CD4-positive, alpha-beta T cell treated with Interleukin-15 for 4 hours (primary cell): ENCODE data around the gene SNX15.

Experiments used
- DNase-seq: peaks from one replicate; pipeline ENCODE4 v3.0.0-alpha.2; 2020; ENCODE audit warnings: low spot score

SNX15 gene

GRCh38 chr11:65056999-65057398 is 29.8 kb downstream of the SNX15 start:
- DNase-seq, result no peak

GRCh38 chr11:65057526-65057925 is 30.3 kb downstream of the SNX15 start:
- DNase-seq, result no peak

GRCh38 chr11:65058012-65058411 is 30.8 kb downstream of the SNX15 start:
- DNase-seq, result no peak

GRCh38 chr11:65058419-65059054 is 31.3 kb downstream of the SNX15 start, which contains the start of gene NAALADL1:
Gene NAALADL1, minus strand, starts transcription at chr11:65058553. Its CDS starts 32 bp downstream, at chr11:65058521.
- DNase-seq, result no peak

GRCh38 chr11:65059523-65059922 is 32.3 kb downstream of the SNX15 start:
- DNase-seq, result no peak

- DNase-seq, result no peak
These were observed 33.0 kb downstream of the SNX15 start for GRCh38 chr11:65059959-65060824.

- DNase-seq, result no peak
These were observed 33.7 kb downstream of the SNX15 start for GRCh38 chr11:65060913-65061408.

- DNase-seq, result no peak
These were observed 36.3 kb downstream of the SNX15 start for GRCh38 chr11:65063532-65063931.

GRCh38 chr11:65064847-65065240 is 37.6 kb downstream of the SNX15 start:
- DNase-seq, result no peak

GRCh38 chr11:65065851-65066250 is 38.6 kb downstream of the SNX15 start:
- DNase-seq, result no peak

- no peak for DNase-seq
These were observed 39.1 kb downstream of the SNX15 start for GRCh38 chr11:65066315-65066714.

GRCh38 chr11:65066805-65067291 is 39.6 kb downstream of the SNX15 start:
- DNase-seq, result no peak

GRCh38 chr11:65067446-65067845 is 40.2 kb downstream of the SNX15 start:
- no peak for DNase-seq

- no peak for DNase-seq
These were observed 42.0 kb downstream of the SNX15 start for GRCh38 chr11:65069217-65069616.

- no peak for DNase-seq
These were observed 44.8 kb downstream of the SNX15 start for GRCh38 chr11:65071907-65072630.

- no peak for DNase-seq
These were observed 45.4 kb downstream of the SNX15 start for GRCh38 chr11:65072631-65072966.

- DNase-seq, result no peak
These were observed 50.2 kb downstream of the SNX15 start for GRCh38 chr11:65077451-65077850.

- DNase-seq, result peak; percentile 79
These were observed 50.9 kb downstream of the SNX15 start for GRCh38 chr11:65078151-65078550.

GRCh38 chr11:65078786-65079342 is 51.6 kb downstream of the SNX15 start:
- DNase-seq, result no peak

- no peak for DNase-seq
These were observed 56.0 kb downstream of the SNX15 start for GRCh38 chr11:65083134-65083833.

GRCh38 chr11:65083834-65084597 is 56.8 kb downstream of the SNX15 start, which contains the start of the genes CDCA5 and ZFPL1:
Gene CDCA5, minus strand, starts transcription at chr11:65084040. Its CDS starts 62 bp downstream, at chr11:65083978.
Gene ZFPL1, plus strand, starts transcription at chr11:65084222. Its CDS starts 477 bp downstream, at chr11:65084699.
- peak; percentile 96 for DNase-seq
